ENCODE measurements around the gene IFNA7. TPM values are rescaled to one million over a fixed set of nuclear protein-coding genes. Genes with fewer than 3 reads are reported as not detected.

Gene IFNA7
- total RNA-seq = not detected in 2 replicates

GRCh38 chr9:21202105-21202504 lies at the start of gene IFNA7:
Gene IFNA7 (minus strand): TSS chr9:21202205. CDS start chr9:21202165, 40 bp downstream.

GRCh38 chr9:21239911-21240310 lies 37.9 kb upstream of the IFNA7 start, which contains the start of gene IFNA14:
Gene IFNA14 (minus strand): TSS chr9:21240005. CDS start chr9:21239935, 70 bp downstream.

GRCh38 chr9:21228122-21228521 lies 26.1 kb upstream of the IFNA7 start, which contains the start of gene IFNA17:
Gene IFNA17 (minus strand): TSS chr9:21228222. CDS start chr9:21228173, 49 bp downstream.

GRCh38 chr9:21217211-21217610 lies 15.2 kb upstream of the IFNA7 start, which contains the start of gene IFNA16:
Gene IFNA16 (minus strand): TSS chr9:21217311. CDS start chr9:21217305, 6 bp downstream.

GRCh38 chr9:21207043-21207442 lies 5.0 kb upstream of the IFNA7 start, which contains the start of gene IFNA10:
Gene IFNA10 (minus strand): TSS chr9:21207143. CDS start chr9:21207097, 46 bp downstream.

GRCh38 chr9:21187487-21187886 lies 14.5 kb downstream of the IFNA7 start, which contains the start of gene IFNA4:
Gene IFNA4 (minus strand): TSS chr9:21187587. CDS start chr9:21187531, 56 bp downstream.

GRCh38 chr9:21166560-21166959 lies 35.4 kb downstream of the IFNA7 start, which contains the start of gene IFNA21:
Gene IFNA21 (minus strand): TSS chr9:21166660. CDS start chr9:21166612, 48 bp downstream.

Other genes starting within 250 kb of the IFNA7 start
- gene HACD4, start 170.6 kb downstream of the IFNA7 start, total RNA-seq = 3.5 and 4.5 TPM in 2 replicates
- gene IFNB1, start 124.3 kb downstream of the IFNA7 start, total RNA-seq = not detected in 2 replicates
- not detected in 2 replicates for gene IFNW1, start 60.4 kb downstream of the IFNA7 start, total RNA-seq
- gene IFNA21, start 35.5 kb downstream of the IFNA7 start, total RNA-seq = not detected in 2 replicates
- not detected in 2 replicates for gene IFNA4, start 14.6 kb downstream of the IFNA7 start, total RNA-seq
- gene IFNA10, start 4.9 kb upstream of the IFNA7 start, total RNA-seq = not detected in 2 replicates
- not detected in 2 replicates for gene IFNA16, start 15.1 kb upstream of the IFNA7 start, total RNA-seq
- gene IFNA17, start 26.0 kb upstream of the IFNA7 start, total RNA-seq = not detected in 2 replicates
- not detected in 2 replicates for gene IFNA14, start 37.8 kb upstream of the IFNA7 start, total RNA-seq
- not detected in 2 replicates for gene IFNA5, start 103.1 kb upstream of the IFNA7 start, total RNA-seq
- gene KLHL9, start 133.2 kb upstream of the IFNA7 start, total RNA-seq = 38.1 and 47.9 TPM in 2 replicates
- not detected in 2 replicates for gene IFNA6, start 148.7 kb upstream of the IFNA7 start, total RNA-seq
- not detected in 2 replicates for gene IFNA13, start 165.9 kb upstream of the IFNA7 start, total RNA-seq
- gene IFNA2, start 183.2 kb upstream of the IFNA7 start, total RNA-seq = not detected in 2 replicates
- gene IFNA8, start 206.9 kb upstream of the IFNA7 start, total RNA-seq = not detected in 2 replicates
- not detected in 2 replicates for gene IFNA1, start 238.2 kb upstream of the IFNA7 start, total RNA-seq

All from regular cardiac myocyte (primary cell).